Gastrocnemius medialis (tissue), 4 donors: ENCODE data around the gene PLXNB1. TPM values are rescaled to one million over a fixed set of nuclear protein-coding genes. Genes with fewer than 3 reads are reported as not detected.

Source experiments
- ATAC-seq, 2 donors: fragments of 150-250 bp; one replicate each; pipeline ENCODE4 v1.9.1; 2016
- DNase-seq, 2 donors: peaks; one replicate each; pipeline ENCODE4 v3.0.0-alpha.2; 2019
- H3K27ac ChIP-seq, 4 donors: fragments of 200-600 bp; sonication (generic); 1 replicate in 1 of 4; 2 replicates in 3 of 4; pipeline ENCODE4 v1.5.1; 2016 to 2018; ENCODE audit warnings: mild to moderate bottlenecking in 2 of 4, moderate library complexity in 1 of 4
- H3K27me3 ChIP-seq, 3 donors: fragments of 200-600 bp; sonication (generic) in 2 of 3; 1 replicate in 1 of 3; 2 replicates in 2 of 3; pipeline versions ENCODE4 v1.5.1 to v1.6.0; 2016 to 2019; ENCODE audit warnings: mild to moderate bottlenecking in 1 of 3, moderate library complexity in 1 of 3
- H3K36me3 ChIP-seq, 2 donors: fragments of 200-600 bp; sonication (generic) in 1 of 2; one replicate each; pipeline ENCODE4 v1.5.1; 2017 to 2018
- H3K4me1 ChIP-seq, 2 donors: fragments of 200-600 bp; sonication (generic) in 1 of 2; one replicate each; pipeline ENCODE4 v1.5.1; 2016 to 2017; ENCODE audit warnings: mild to moderate bottlenecking in 2 of 2
- H3K4me3 ChIP-seq, 4 donors: fragments of 200-600 bp; sonication (generic) in 3 of 4; 1 replicate in 1 of 4; 2 replicates in 3 of 4; pipeline ENCODE4 v1.5.1; 2016 to 2019; ENCODE audit warnings: mild to moderate bottlenecking in 2 of 4
- H3K9me3 ChIP-seq, 3 donors: fragments of 200-600 bp; sonication (generic) in 2 of 3; 1 replicate in 1 of 3; 2 replicates in 2 of 3; pipeline ENCODE4 v1.5.1; 2016 to 2019
- POLR2A ChIP-seq, 2 donors: fragments of 450-650 bp; IDR thresholded peaks; one replicate each; pipeline ENCODE4 v1.6.1; 2017; ENCODE audit warnings: antibody characterized with exemption in 2 of 2, mild to moderate bottlenecking in 2 of 2, moderate library complexity in 2 of 2
- in situ Hi-C, 4 donors: fragments of 200-750 bp; cut with MboI; loops; one replicate each; pipeline versions ENCODE4 v1.15.0 to v1.8.0; 2017; ENCODE audit warnings: low sequenced_read_pairs in 4 of 4
- intact Hi-C: fragments of 100-400 bp; cut with DNase I; formaldehyde crosslinking; loops from one replicate; pipeline ENCODE4 v1.15.1; 2023; ENCODE audit warnings: low total_unique reads
- total RNA-seq, 4 donors: library from RNA; depleted of rRNA; stranded (reverse); fragments of >200 nt; gene quantifications; one replicate each; pipeline versions ENCODE4 v1.1.0 to v1.2.3, GENCODE V29; 2016
- TF ChIP-seq, protein P1 (sequence below), 5 experiments: fragments of 450-650 bp in 3 of 5; fragments of 200-600 bp in 2 of 5; sonication (generic) in 2 of 5; IDR thresholded peaks in 4 of 5; conservative IDR thresholded peaks in 1 of 5; 1 replicate in 4 of 5; 2 replicates in 1 of 5; pipeline ENCODE4 v1.5.1; 2016 to 2019; ENCODE audit warnings: antibody characterized with exemption in 5 of 5, mild to moderate bottlenecking in 3 of 5, moderate library complexity in 3 of 5

The PLXNB1 gene, protein sequence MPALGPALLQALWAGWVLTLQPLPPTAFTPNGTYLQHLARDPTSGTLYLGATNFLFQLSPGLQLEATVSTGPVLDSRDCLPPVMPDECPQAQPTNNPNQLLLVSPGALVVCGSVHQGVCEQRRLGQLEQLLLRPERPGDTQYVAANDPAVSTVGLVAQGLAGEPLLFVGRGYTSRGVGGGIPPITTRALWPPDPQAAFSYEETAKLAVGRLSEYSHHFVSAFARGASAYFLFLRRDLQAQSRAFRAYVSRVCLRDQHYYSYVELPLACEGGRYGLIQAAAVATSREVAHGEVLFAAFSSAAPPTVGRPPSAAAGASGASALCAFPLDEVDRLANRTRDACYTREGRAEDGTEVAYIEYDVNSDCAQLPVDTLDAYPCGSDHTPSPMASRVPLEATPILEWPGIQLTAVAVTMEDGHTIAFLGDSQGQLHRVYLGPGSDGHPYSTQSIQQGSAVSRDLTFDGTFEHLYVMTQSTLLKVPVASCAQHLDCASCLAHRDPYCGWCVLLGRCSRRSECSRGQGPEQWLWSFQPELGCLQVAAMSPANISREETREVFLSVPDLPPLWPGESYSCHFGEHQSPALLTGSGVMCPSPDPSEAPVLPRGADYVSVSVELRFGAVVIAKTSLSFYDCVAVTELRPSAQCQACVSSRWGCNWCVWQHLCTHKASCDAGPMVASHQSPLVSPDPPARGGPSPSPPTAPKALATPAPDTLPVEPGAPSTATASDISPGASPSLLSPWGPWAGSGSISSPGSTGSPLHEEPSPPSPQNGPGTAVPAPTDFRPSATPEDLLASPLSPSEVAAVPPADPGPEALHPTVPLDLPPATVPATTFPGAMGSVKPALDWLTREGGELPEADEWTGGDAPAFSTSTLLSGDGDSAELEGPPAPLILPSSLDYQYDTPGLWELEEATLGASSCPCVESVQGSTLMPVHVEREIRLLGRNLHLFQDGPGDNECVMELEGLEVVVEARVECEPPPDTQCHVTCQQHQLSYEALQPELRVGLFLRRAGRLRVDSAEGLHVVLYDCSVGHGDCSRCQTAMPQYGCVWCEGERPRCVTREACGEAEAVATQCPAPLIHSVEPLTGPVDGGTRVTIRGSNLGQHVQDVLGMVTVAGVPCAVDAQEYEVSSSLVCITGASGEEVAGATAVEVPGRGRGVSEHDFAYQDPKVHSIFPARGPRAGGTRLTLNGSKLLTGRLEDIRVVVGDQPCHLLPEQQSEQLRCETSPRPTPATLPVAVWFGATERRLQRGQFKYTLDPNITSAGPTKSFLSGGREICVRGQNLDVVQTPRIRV (N-terminal part only)
- total RNA-seq, result 1 to 10 TPM; 2.8 to 7.2 (median 3.5) TPM

DNA sequence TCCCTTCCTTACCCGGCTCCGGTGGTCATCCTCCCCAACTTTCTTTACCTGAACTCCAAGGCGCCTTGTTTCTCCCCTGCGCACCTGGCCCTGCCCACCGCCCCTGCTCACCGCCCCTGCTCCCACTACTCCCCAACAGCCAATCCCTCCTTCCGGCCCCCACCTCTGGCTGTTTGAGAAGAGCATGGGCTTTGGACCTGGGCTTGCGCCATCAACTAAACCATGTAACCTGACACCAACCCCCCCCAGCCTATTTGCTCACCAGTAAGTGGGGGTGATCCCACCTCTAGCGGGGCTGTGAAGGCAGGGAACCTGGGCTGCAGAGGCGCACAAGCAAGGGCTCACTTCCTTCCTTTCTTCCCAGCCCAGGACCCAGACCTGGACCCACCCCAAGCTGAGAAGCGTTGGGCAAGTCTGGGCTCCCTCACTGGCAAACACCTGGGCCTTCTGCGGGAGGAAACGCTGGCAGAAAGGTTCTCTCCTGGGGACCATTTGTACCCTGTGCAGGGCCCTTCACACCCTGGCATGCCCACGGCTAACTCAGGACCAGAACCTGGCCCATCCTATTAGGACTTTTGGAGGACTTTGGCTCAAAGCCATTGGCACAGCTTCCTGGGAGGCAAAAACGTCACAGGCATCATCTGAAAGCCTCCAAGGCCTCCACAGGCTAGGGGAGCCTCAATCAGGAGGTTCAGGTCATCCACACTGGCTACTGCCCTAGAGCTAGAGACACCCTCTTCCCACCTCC lies at the start of gene PLXNB1:
Gene PLXNB1, minus strand, starts transcription at position 127 of the 748 bp plus-strand sequence. CDS start 5,475 bp downstream, outside the sequence.
- peak in 1 of 2 donors; percentile 49 for DNase-seq
- intact Hi-C loops, result loop anchor here (1.0 kb wide), 1 partner anchor 36 kb away; a partner anchor contains a TSS
- peaks cover 5 to 9% of the 10 kb centered on the region in 2 donors for H3K4me1 ChIP-seq

DNA sequence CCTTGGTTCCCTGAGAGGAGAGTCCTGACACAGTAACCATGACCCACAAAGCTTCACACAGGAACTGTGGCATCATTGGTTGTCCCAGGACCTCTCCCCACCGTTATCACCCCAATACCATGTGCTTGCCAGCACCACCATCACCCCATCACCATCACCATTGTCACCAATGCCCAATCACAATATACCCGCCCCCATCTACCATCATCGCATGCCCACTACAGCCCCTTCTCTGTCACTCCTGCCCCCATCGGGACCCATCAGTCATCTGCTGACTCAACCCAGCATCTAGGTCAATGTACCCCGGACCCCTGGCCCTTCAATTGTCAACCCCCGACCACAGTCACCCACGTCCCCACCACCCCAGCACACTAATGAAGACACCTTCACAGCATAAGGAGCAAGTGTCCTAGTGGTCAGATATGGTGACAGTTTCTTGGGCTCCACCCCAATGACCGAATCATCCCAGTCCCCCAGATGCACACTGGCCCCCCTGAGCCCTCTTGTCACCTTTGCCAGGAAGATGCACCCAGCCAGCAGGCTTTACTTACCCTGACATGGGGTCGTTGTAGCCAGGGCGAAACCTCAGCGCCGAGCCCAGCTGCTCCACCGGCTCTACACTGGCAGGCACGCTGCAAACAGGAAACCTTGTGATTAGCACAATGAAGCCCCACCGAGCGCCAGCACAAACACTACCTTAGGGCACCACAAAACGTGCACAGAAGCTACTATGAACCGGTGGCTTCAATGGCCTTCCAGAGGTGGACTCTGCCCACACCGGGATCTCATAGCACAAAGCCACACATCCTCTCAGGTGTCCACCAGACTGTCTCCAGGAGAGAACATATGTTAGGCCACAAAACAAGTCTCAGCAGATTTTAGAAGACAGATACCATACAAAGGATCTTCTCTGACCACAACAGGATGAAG lies 49.0 kb upstream of the PLXNB1 start:
- H3K27ac ChIP-seq, result peak overlapping the region in 2 of 4 donors; percentile 27 to 54
- in situ Hi-C loops (no loop called here), intact Hi-C loops (no loop called here)
- no peak for ATAC-seq
- no peaks in the 10 kb centered on the region for H3K36me3 ChIP-seq
- TF ChIP-seq POLR2A (IDR thresholded peaks at IDR 0.05), result no peak
- TF ChIP-seq, protein P1, sequence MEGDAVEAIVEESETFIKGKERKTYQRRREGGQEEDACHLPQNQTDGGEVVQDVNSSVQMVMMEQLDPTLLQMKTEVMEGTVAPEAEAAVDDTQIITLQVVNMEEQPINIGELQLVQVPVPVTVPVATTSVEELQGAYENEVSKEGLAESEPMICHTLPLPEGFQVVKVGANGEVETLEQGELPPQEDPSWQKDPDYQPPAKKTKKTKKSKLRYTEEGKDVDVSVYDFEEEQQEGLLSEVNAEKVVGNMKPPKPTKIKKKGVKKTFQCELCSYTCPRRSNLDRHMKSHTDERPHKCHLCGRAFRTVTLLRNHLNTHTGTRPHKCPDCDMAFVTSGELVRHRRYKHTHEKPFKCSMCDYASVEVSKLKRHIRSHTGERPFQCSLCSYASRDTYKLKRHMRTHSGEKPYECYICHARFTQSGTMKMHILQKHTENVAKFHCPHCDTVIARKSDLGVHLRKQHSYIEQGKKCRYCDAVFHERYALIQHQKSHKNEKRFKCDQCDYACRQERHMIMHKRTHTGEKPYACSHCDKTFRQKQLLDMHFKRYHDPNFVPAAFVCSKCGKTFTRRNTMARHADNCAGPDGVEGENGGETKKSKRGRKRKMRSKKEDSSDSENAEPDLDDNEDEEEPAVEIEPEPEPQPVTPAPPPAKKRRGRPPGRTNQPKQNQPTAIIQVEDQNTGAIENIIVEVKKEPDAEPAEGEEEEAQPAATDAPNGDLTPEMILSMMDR (IDR thresholded peaks at IDR 0.05 in 4 of 5, conservative IDR thresholded peaks at IDR 0.05 in 1 of 5), result no peak
- H3K9me3 ChIP-seq, result no peaks in the 10 kb centered on the region
- no peaks in the 10 kb centered on the region for H3K4me1 ChIP-seq
- H3K4me3 ChIP-seq, result no peak overlapping the region
- no peak for DNase-seq
- no peaks in the 10 kb centered on the region for H3K27me3 ChIP-seq

More for the DNA sequence above, at the start of gene PLXNB1:
- Histone ChIP-seq H3K27me3 (peaks cover 0 to 10% (median 0%) of the 10 kb centered on the region in 3 donors), H3K36me3 (no peaks in the 10 kb centered on the region), H3K9me3 (no peaks in the 10 kb centered on the region), H3K4me3 (peak within 1 kb of the TSS; percentile 65 to 78 (median 74)), H3K27ac (peak within 1 kb of the TSS; percentile 23 to 73 (median 58))
- ATAC-seq, result peak; percentile 23 to 48
- in situ Hi-C loops, result loop anchor here in 2 of 4 donors (10.0 kb wide), 1 partner anchor 155 kb away; no protein-coding TSS in a partner anchor
- TF ChIP-seq, protein P1 (IDR thresholded peaks at IDR 0.05 in 4 of 5, conservative IDR thresholded peaks at IDR 0.05 in 1 of 5), result no peak
- no peak for TF ChIP-seq POLR2A (IDR thresholded peaks at IDR 0.05)

DNA sequence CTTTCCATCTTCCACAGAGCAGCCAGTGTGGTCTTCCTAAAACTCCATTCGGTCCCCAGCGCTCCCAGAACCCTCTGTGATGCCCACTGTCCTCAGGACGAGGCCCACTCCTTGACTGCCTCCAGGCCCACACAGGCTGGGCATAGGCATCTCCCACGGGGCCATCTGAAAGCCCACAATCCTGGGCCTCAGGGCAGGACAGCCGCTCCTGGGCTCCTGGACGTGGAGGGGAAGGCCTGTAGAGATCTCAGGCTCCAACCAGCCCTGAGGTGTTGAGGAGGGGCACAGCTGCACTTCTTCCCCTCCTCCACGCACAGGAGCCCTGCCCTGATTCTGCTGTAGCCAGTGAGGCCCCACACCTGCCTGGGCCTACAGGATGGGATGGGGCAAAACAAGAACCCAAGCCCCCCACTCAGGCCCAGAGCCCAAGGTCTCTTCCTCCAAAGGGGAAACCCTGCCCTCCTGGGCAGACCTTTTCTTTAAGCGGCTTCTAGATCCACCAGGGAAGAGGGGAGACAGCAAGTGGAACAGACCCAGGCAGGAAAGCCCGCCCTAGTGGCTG lies 48.2 kb upstream of the PLXNB1 start:
- DNase-seq (no peak), ATAC-seq (no peak)
- in situ Hi-C loops, result no loop called here
- H3K36me3 ChIP-seq, result no peaks in the 10 kb centered on the region
- no peak overlapping the region for H3K4me3 ChIP-seq
- H3K9me3 ChIP-seq, result no peaks in the 10 kb centered on the region
- intact Hi-C loops, result no loop called here
- peak overlapping the region in 3 of 4 donors; percentile 54 for H3K27ac ChIP-seq
- H3K4me1 ChIP-seq, result peaks cover 4 to 5% of the 10 kb centered on the region in 2 donors
- no peak for TF ChIP-seq POLR2A (IDR thresholded peaks at IDR 0.05)
- TF ChIP-seq, protein P1 (IDR thresholded peaks at IDR 0.05 in 4 of 5, conservative IDR thresholded peaks at IDR 0.05 in 1 of 5), result no peak
- H3K27me3 ChIP-seq, result no peaks in the 10 kb centered on the region
